Activated CD4-positive, alpha-beta memory T cell treated with anti-CD3 and anti-CD28 coated beads for 36 hours (primary cell): ENCODE results near the gene G6PC3. TPM values are rescaled to one million over a fixed set of nuclear protein-coding genes. Genes with fewer than 3 reads are reported as not detected.

Experiments
- CTCF ChIA-PET: fragments of 350-600 bp; sonication (Branson Sonifier 250); formaldehyde crosslinking; loops from one replicate; lab custom pipeline; 2021; ENCODE audit warnings: antibody characterized with exemption, inconsistent platforms; lab: Charles Lee
- POLR2A ChIA-PET: fragments of 350-600 bp; sonication (Branson Sonifier 250); formaldehyde crosslinking; loops from one replicate; lab custom pipeline; 2021; ENCODE audit warnings: antibody characterized with exemption; lab: Charles Lee
- DNase-seq: peaks from one replicate; pipeline ENCODE4 v3.0.0-alpha.2; 2020
- H3K27ac Mint-ChIP-seq: one replicate; pipeline ENCODE4 v1.8.0; 2021; ENCODE audit warnings: mixed read lengths
- H3K27me3 Mint-ChIP-seq: one replicate; pipeline ENCODE4 v1.8.0; 2021; ENCODE audit warnings: mixed read lengths
- H3K36me3 Mint-ChIP-seq: one replicate; pipeline ENCODE4 v1.8.0; 2021; ENCODE audit warnings: mixed read lengths
- H3K4me1 Mint-ChIP-seq: one replicate; pipeline ENCODE4 v1.8.0; 2021; ENCODE audit warnings: low read depth, mixed read lengths
- H3K4me3 Mint-ChIP-seq: one replicate; pipeline ENCODE4 v1.8.0; 2021; ENCODE audit warnings: mild to moderate bottlenecking, mixed read lengths
- H3K9me3 Mint-ChIP-seq: one replicate; pipeline ENCODE4 v1.8.0; 2021; ENCODE audit warnings: mixed read lengths
- intact Hi-C: fragments of 100-400 bp; cut with micrococcal nuclease; formaldehyde crosslinking; loops from one replicate; pipeline ENCODE4 v1.15.1; 2023
- total RNA-seq, 2 experiments: library from RNA; stranded (reverse); gene quantifications; one replicate each; pipeline ENCODE4 v1.2.3, GENCODE V29; 2021

G6PC3 gene
- total RNA-seq, 2 experiments from 2014 or later, result 20.7 to 21.9 TPM

DNA sequence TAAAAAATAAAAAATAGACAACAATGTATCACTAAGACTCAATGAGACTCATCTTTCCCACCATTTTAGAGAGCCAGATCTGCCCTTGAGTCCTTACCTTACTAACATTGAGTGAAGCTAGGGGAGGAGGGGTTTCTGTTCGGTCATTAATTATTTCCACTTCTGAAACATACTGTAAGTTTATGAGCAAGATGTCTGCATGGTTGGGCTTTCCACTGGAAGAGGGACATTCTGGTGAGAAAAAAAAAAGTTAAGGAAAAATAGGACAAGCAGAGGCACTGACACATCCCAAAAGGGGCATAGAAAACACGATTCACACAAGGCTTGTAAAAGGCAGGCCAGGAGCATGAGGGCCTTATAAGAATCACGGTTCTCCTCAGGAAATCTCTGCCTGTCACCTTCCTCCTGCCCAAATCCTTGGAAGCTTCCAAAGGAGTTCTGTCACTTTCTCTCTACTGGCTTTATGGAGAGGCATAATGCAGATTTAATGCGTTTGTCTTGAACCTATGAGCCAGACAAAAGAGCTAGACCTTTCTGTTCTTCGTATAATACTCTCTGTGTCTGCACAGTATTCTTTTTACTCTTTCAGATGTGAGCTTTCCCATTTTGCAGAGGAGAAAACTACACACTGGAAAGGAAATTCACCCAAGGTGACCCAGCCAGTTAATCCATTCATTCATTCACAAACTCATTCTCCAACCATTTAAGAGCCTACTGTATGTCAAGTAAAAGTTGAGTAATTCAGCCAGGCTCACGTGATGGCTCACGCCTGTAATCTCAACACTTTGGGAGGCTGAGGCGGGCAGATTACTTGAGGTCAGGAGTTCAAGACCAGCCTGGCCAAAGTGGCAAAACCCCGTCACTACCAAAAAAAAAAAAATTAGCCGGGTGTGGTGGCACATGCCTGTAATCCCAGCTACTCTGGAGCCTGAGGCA, 6.6 kb upstream of the G6PC3 start:
- Mint-ChIP-seq H3K27me3 (no peaks in the 10 kb centered on the region), H3K4me3 (peak overlapping the region; percentile 13), H3K4me1 (peaks cover 59% of the 10 kb centered on the region), H3K36me3 (peaks cover 42% of the 10 kb centered on the region), H3K9me3 (no peaks in the 10 kb centered on the region), H3K27ac (peak overlapping the region; percentile 67)
- no peak for DNase-seq
- POLR2A ChIA-PET, result no interaction called here
- CTCF ChIA-PET, result interaction anchor here (0.6 to 1.1 kb wide), 3 partner anchors 22 to 985 kb away, joined by 3 to 5 read pairs (median 3); no protein-coding TSS in a partner anchor
- intact Hi-C loops, result no loop called here

DNA sequence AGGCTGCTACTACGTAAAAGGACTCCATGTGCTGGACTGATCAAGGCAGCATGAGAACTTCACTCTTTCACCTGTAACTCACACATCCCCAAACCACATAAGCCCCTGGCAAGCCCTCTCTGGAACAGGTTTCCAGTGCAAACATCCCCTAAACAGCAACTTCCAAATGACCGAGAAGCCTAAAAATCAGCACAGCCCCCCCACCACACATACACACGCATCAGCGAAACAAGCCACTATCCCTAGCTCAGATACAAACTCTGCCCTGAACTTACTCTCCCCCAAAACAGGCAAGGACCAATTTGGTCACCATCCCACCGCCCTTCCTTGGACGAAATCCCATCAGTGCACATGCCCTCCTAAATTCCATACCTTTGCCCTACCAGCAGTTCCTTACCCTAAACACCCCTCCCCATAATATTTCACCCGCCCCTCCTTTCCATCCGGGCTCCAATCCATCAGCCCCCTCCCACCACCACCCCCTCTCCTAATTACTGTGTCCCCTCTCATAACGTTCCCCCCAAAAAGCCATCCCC, 4.8 kb upstream of the G6PC3 start:
- intact Hi-C loops, result loop anchor here (1.0 to 2.0 kb wide), 3 partner anchors 59 to 121 kb away; partner anchors contain the start of genes HROB and TMUB2
- ChIA-PET CTCF (interaction anchor here (0.7 to 1.6 kb wide), 4 partner anchors 18 to 258 kb away, joined by 3 to 5 read pairs (median 3); partner anchors contain the start of gene HDAC5), POLR2A (interaction anchor here (0.6 to 1.5 kb wide), 4 partner anchors 8 to 121 kb away, joined by 3 to 9 read pairs (median 3); partner anchors contain the start of gene TMUB2)
- DNase-seq, result peak; percentile 23
- peak overlapping the region; percentile 90 for H3K4me3 Mint-ChIP-seq
- H3K27me3 Mint-ChIP-seq, result no peaks in the 10 kb centered on the region
- H3K4me1 Mint-ChIP-seq, result peaks cover 54% of the 10 kb centered on the region
- peaks cover 29% of the 10 kb centered on the region for H3K36me3 Mint-ChIP-seq
- peak overlapping the region; percentile 87 for H3K27ac Mint-ChIP-seq
- H3K9me3 Mint-ChIP-seq, result no peaks in the 10 kb centered on the region

DNA sequence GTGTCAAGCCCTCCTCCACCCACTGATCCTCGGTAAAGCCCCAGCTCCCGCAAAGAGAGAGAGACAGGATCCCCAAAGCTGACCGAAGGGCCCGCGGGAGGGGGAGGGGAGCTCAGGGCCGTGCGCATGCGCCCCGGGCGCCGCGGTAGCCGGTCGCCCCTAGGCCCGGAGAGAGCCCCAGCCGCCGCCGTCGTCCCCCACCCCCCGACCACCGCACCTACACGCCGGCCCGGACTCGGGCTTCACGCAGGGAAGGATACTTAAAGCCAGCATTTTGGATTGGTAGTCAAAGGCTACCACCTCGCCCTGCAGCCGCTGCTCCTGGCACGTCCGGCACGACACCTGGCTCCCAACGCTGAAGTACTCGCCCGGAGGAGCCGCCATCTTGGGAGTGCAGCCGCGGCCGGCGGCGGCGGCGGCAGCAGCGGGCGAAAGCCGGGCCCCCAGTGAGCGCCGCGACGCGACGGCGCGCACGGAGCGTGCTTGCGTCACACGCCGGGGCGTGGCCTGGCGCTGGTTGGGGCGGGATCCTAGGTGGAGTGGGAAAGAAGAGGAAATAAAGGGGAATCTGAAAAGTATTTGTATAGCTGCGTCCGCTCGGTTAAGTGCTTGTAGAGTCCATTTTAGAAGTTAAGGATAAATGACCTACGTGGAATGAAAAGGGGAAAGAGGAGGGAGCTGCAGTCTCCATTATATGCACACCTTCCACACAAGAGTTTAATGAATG, 4.2 kb upstream of the G6PC3 start, which contains the start of gene LSM12:
Gene LSM12 (minus strand): TSS at position 468 of the 727 bp plus-strand sequence. CDS start 84 bp downstream, at position 384.
- H3K36me3 Mint-ChIP-seq, result peaks cover 25% of the 10 kb centered on the region

DNA sequence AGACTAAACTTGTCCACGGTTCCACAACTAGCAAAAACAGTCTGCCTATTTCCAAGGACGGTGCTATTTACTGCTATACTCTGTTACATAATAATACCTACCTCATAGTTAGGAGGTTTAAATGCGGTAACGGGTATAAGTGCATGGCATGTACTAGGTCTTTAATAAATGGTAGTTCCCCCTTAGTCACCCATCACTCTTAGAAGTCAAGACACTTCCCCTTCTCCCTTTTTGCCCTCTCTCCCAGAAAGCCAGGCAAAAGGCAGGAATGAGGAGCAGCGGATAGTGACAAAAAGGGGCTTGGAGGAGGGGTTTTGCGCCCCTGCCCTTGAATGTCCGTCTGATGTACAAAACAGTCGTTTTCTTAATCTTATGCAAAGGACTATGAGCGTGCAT, 3.0 kb upstream of the G6PC3 start:
- intact Hi-C loops, result loop anchor here (2.0 kb wide), 1 partner anchor 61 kb away; no protein-coding TSS in a partner anchor
- Mint-ChIP-seq H3K4me1 (peaks cover 54% of the 10 kb centered on the region), H3K27ac (peak overlapping the region; percentile 56), H3K9me3 (no peaks in the 10 kb centered on the region), H3K27me3 (no peaks in the 10 kb centered on the region), H3K4me3 (no peak overlapping the region), H3K36me3 (peaks cover 16% of the 10 kb centered on the region)
- POLR2A ChIA-PET, result interaction anchor here (1.2 kb wide), 1 partner anchor 53 kb away, joined by 3 read pairs; the partner anchor contains the start of gene TMEM101
- no peak for DNase-seq
- CTCF ChIA-PET, result no interaction called here

More for the DNA sequence above, 4.2 kb upstream of the G6PC3 start, which contains the start of gene LSM12:
- Mint-ChIP-seq H3K4me1 (peaks cover 54% of the 10 kb centered on the region), H3K4me3 (peak within 1 kb of the TSS; percentile 90), H3K27me3 (no peaks in the 10 kb centered on the region), H3K27ac (peak within 1 kb of the TSS; percentile 87), H3K9me3 (no peaks in the 10 kb centered on the region)
- CTCF ChIA-PET, result interaction anchor here (0.7 to 1.6 kb wide), 4 partner anchors 17 to 258 kb away, joined by 3 to 5 read pairs (median 3); partner anchors contain the start of gene HDAC5
- DNase-seq, result peak; percentile 94
- intact Hi-C loops, result loop anchor here (1.0 to 2.0 kb wide), 3 partner anchors 60 to 120 kb away; partner anchors contain the start of genes HROB and TMUB2
- POLR2A ChIA-PET, result interaction anchor here (0.6 to 1.5 kb wide), 6 partner anchors 9 to 120 kb away, joined by 3 to 9 read pairs (median 3); partner anchors contain the start of genes HDAC5, TMEM101 and TMUB2

DNA sequence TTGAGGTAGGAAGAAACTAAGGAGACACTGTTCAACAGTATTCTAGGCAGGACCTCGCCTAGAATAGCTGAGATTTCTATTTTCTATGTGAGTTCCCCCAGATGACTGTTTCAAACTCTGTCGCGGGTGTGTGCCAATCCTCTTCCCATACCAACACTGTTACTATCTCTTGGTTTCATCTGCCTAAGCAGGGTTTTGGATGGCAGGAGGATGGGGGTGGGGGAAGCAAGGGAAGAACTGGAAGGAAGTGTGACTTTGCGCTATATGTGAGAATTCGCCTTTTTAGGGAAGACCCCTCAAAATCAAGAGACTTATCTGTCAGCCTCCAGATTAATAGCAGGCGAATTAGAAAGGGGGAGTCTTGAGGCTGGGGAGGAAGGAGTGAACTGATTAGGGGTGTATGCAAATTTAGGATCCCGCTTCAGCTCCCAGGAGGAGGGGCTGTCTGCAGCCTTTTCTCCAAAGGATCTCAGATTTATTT, 521 bp upstream of the G6PC3 start:
- POLR2A ChIA-PET, result interaction anchor here (0.6 to 1.1 kb wide), 3 partner anchors 48 to 254 kb away, joined by 3 to 4 read pairs (median 4); no protein-coding TSS in a partner anchor
- Mint-ChIP-seq H3K9me3 (no peaks in the 10 kb centered on the region), H3K4me1 (peaks cover 36% of the 10 kb centered on the region), H3K27ac (peak overlapping the region; percentile 95), H3K4me3 (peak overlapping the region; percentile 97), H3K36me3 (peaks cover 5% of the 10 kb centered on the region), H3K27me3 (no peaks in the 10 kb centered on the region)
- CTCF ChIA-PET, result no interaction called here
- DNase-seq, result peak; percentile 19
- intact Hi-C loops, result loop anchor here (2.0 kb wide), 2 partner anchors 53 to 55 kb away; partner anchors contain the start of genes HDAC5 and TMEM101

GRCh38 chr17:44071198-44071520, 624 bp downstream of the G6PC3 start:
- no peak for DNase-seq
- H3K27me3 Mint-ChIP-seq, result no peaks in the 10 kb centered on the region
- CTCF ChIA-PET, result interaction anchor here (1.1 kb wide), 2 partner anchors 52 to 279 kb away, joined by 3 to 4 read pairs; partner anchors contain the start of gene HDAC5
- no peaks in the 10 kb centered on the region for H3K9me3 Mint-ChIP-seq
- intact Hi-C loops, result loop anchor here (2.0 kb wide), 2 partner anchors 52 to 56 kb away; partner anchors contain the start of genes HDAC5 and TMEM101
- POLR2A ChIA-PET, result interaction anchor here (1.2 to 1.4 kb wide), 2 partner anchors 52 to 138 kb away, joined by 4 to 5 read pairs; partner anchors contain the start of gene HDAC5
- peak overlapping the region; percentile 97 for H3K4me3 Mint-ChIP-seq
- H3K36me3 Mint-ChIP-seq, result no peaks in the 10 kb centered on the region
- H3K27ac Mint-ChIP-seq, result peak overlapping the region; percentile 95
- peaks cover 27% of the 10 kb centered on the region for H3K4me1 Mint-ChIP-seq

- ChIA-PET CTCF (interaction anchor here (1.1 kb wide), 1 partner anchor 279 kb away, joined by 3 read pairs; no protein-coding TSS in a partner anchor), POLR2A (interaction anchor here (1.2 to 1.4 kb wide), 2 partner anchors 52 to 138 kb away, joined by 4 to 5 read pairs; partner anchors contain the start of gene HDAC5)
These were observed 1.2 kb downstream of the G6PC3 start for GRCh38 chr17:44071772-44072171.

DNA sequence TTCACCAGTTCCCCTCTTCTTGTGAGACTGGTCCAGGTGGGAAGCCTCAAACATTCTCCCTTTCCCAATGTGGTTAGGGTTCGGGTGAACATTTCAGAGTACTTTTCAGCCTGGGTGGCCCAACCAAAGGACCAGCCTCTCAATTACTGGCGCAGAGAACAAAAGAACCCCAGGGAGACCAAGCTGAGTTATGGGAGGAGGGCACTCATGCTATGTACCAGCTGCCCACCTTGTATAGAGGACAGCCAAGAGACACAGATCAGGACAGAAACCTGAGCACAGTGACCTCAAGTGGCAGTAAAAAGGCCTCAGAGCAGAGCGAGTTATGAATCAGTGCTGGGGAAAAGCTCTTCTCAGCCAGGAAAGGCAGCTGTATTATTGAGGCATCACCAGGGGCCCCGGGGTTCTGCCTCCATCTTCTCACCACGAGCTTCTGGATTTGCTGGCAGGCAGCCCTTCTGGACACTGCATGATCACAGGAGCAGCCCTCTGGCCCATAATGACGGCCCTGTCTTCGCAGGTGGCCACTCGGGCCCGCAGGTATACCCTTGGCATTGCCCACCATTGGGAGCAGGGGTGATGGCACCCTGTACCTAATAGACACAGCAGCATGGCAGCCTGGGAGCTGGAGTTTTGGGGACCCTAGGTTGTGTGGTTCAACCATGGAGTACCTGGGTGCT, 3.8 kb downstream of the G6PC3 start:
- Mint-ChIP-seq H3K27me3 (no peaks in the 10 kb centered on the region), H3K9me3 (no peaks in the 10 kb centered on the region), H3K4me1 (peaks cover 16% of the 10 kb centered on the region), H3K4me3 (no peak overlapping the region), H3K27ac (no peak overlapping the region), H3K36me3 (peaks cover 5% of the 10 kb centered on the region)
- CTCF ChIA-PET, result interaction anchor here (0.7 kb wide), 1 partner anchor 49 kb away, joined by 3 read pairs; the partner anchor contains the start of gene HDAC5
- POLR2A ChIA-PET, result no interaction called here
- no peak for DNase-seq
- intact Hi-C loops, result no loop called here

More at GRCh38 chr17:44071772-44072171, 1.2 kb downstream of the G6PC3 start:
- Mint-ChIP-seq H3K9me3 (no peaks in the 10 kb centered on the region), H3K27ac (peak overlapping the region; percentile 44), H3K36me3 (peaks cover 2% of the 10 kb centered on the region), H3K27me3 (no peaks in the 10 kb centered on the region), H3K4me1 (peaks cover 24% of the 10 kb centered on the region), H3K4me3 (peak overlapping the region; percentile 97)
- no peak for DNase-seq
- intact Hi-C loops, result loop anchor here (2.0 kb wide), 2 partner anchors 51 to 57 kb away; partner anchors contain the start of genes HDAC5 and TMEM101

- H3K27ac Mint-ChIP-seq, result no peak overlapping the region
- CTCF ChIA-PET, result no interaction called here
These were observed 4.4 kb downstream of the G6PC3 start for GRCh38 chr17:44074911-44075285.

GRCh38 chr17:44075598-44076293, 5.2 kb downstream of the G6PC3 start:
- no peak for DNase-seq
- intact Hi-C loops, result no loop called here
- no peak overlapping the region for H3K27ac Mint-ChIP-seq
- POLR2A ChIA-PET, result no interaction called here
- no peaks in the 10 kb centered on the region for H3K9me3 Mint-ChIP-seq
- H3K36me3 Mint-ChIP-seq, result peaks cover 5% of the 10 kb centered on the region
- peaks cover 10% of the 10 kb centered on the region for H3K4me1 Mint-ChIP-seq
- H3K27me3 Mint-ChIP-seq, result no peaks in the 10 kb centered on the region
- CTCF ChIA-PET, result no interaction called here
- H3K4me3 Mint-ChIP-seq, result no peak overlapping the region

More at GRCh38 chr17:44074911-44075285, 4.4 kb downstream of the G6PC3 start:
- DNase-seq, result no peak
- POLR2A ChIA-PET, result no interaction called here
- peaks cover 5% of the 10 kb centered on the region for H3K36me3 Mint-ChIP-seq
- H3K27me3 Mint-ChIP-seq, result no peaks in the 10 kb centered on the region
- intact Hi-C loops, result no loop called here
- no peak overlapping the region for H3K4me3 Mint-ChIP-seq
- H3K4me1 Mint-ChIP-seq, result peaks cover 16% of the 10 kb centered on the region
- no peaks in the 10 kb centered on the region for H3K9me3 Mint-ChIP-seq
